ENCODE results near the gene CLEC16A. TPM values are rescaled to one million over a fixed set of nuclear protein-coding genes. Genes with fewer than 3 reads are reported as not detected.

Gene CLEC16A
- total RNA-seq, 2 donors from 2014 or later: 31.1 to 32.0 TPM

DNA sequence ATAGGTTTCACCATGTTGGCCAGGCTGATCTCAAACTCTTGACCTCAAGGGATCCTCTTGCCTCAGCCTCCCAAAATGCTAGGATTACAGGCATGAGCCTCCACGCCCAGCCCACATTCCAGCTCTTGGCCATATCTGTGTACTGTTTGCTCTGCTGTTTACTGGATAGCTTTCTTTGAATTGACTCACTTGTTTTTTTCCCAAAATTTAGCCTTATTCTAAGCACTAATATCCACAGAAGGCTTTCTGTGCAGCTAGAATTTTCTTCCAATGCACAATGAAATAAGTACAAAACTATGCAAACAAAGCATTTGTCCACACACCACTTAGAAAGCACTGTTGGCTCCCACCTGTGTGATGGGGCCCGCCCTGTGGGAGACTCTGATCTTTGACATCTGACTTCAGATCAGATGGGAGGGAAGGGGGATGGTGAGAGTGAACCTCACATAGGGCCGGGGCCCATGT lies 72.2 kb downstream of the CLEC16A start:
- no peak overlapping the region for H3K27ac Mint-ChIP-seq
- no peak overlapping the region for H3K4me3 Mint-ChIP-seq
- ATAC-seq (no peak), DNase-seq (no peak)
- H3K36me3 Mint-ChIP-seq (ENCODE audit: low read depth): peaks cover 6% of the 10 kb centered on the region
- H3K4me1 Mint-ChIP-seq: peaks cover 4% of the 10 kb centered on the region
- no peaks in the 10 kb centered on the region for H3K27me3 Mint-ChIP-seq
- H3K9me3 ChIP-seq (ENCODE audit: control insufficient read depth, low read length, poor library complexity, severe bottlenecking): no peaks in the 10 kb centered on the region

DNA sequence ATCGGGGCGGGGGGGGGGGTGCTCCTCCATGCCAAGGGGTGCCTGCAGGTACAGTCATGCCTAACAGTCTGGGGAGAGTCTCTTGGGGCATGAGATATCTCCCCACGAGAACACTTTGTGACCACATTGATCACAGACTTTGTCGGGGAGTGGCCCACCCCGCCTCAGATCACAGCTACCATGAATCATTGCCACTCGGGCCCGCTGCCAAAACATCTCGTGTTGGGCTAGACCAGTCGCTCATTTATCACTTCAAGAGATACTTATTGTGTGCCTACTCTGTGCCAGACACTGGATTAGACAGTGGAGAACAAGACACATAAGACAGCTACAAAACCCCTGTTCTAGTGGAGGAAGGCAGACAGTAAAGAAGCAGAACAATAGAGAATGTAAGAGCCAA lies 72.6 kb downstream of the CLEC16A start:
- no peak overlapping the region for H3K27ac Mint-ChIP-seq

DNA sequence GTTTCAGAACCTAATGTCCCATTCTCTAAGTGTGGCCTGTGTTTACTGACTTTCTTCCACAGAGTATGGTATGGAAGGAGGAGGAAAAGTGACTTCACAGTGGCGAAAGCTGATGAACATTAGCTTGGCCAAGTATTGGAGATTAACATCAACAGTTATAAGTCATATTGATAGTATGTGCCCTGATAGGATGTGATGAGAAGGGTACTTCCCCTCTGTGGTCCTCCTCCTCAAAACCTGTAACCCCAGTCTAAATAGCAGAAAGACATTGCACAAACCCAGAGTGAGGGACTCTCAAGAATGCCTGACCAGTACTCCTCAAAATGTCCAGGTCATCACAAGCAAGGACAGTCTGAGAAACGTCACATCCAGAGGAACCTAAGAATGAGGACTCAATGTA lies 73.1 kb downstream of the CLEC16A start:
- Mint-ChIP-seq H3K4me3 (no peak overlapping the region), H3K27me3 (no peaks in the 10 kb centered on the region), H3K36me3 (ENCODE audit: low read depth) (peaks cover 4% of the 10 kb centered on the region), H3K4me1 (peaks cover 4% of the 10 kb centered on the region), H3K27ac (no peak overlapping the region)
- no peak for DNase-seq
- no peak for ATAC-seq
- no peaks in the 10 kb centered on the region for H3K9me3 ChIP-seq (ENCODE audit: control insufficient read depth, low read length, poor library complexity, severe bottlenecking)

More for the DNA sequence above, 72.6 kb downstream of the CLEC16A start:
- no peaks in the 10 kb centered on the region for H3K9me3 ChIP-seq (ENCODE audit: control insufficient read depth, low read length, poor library complexity, severe bottlenecking)
- no peak for ATAC-seq
- Mint-ChIP-seq H3K4me3 (no peak overlapping the region), H3K4me1 (peaks cover 4% of the 10 kb centered on the region), H3K27me3 (no peaks in the 10 kb centered on the region), H3K36me3 (ENCODE audit: low read depth) (peaks cover 4% of the 10 kb centered on the region)
- DNase-seq: no peak

- Mint-ChIP-seq H3K4me3 (no peak overlapping the region), H3K36me3 (ENCODE audit: low read depth) (peaks cover 11% of the 10 kb centered on the region), H3K27ac (no peak overlapping the region), H3K27me3 (no peaks in the 10 kb centered on the region), H3K4me1 (peaks cover 4% of the 10 kb centered on the region)
- DNase-seq (no peak), ATAC-seq (no peak)
- no peaks in the 10 kb centered on the region for H3K9me3 ChIP-seq (ENCODE audit: control insufficient read depth, low read length, poor library complexity, severe bottlenecking)
These were observed 76.0 kb downstream of the CLEC16A start for GRCh38 chr16:11020388-11020787.

DNA sequence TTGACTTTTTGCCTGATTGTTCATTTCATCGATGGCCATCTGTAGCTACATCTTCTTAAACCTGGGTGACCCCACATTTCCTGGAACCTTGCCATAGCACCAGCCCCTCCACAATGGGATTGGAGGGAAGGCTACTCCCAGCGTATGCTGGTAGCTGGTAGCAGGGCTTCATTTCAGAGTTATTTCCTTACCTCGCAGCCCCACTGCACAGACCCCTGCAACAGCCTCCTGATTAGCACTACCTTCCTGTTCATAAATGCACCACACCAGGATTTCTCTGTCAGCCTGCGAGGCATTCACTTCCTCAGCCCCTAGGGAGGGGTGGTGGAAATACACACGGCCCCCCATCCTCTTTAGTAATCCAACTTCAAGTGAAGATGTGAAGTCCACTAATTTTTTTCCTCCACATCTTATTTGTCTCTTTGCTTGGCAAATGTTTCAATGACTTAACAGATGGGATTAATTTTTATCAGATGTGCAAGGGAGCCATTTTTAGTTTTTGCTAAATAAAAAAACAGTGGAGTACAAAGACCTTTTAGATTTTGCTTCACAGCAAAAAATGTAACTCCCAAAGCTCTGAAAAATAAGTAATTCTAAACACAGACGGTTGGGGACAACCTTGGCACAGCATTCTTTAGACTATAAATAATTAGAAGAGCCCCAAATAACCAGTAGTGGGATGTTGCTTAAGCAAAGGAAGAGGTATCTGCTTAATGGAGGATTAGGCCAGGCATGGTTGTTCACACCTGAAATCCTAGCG lies 76.6 kb downstream of the CLEC16A start:
- Mint-ChIP-seq H3K4me3 (no peak overlapping the region), H3K27me3 (no peaks in the 10 kb centered on the region), H3K27ac (no peak overlapping the region), H3K36me3 (ENCODE audit: low read depth) (peaks cover 13% of the 10 kb centered on the region), H3K4me1 (peaks cover 4% of the 10 kb centered on the region)
- DNase-seq: no peak
- no peaks in the 10 kb centered on the region for H3K9me3 ChIP-seq (ENCODE audit: control insufficient read depth, low read length, poor library complexity, severe bottlenecking)
- ATAC-seq: no peak

DNA sequence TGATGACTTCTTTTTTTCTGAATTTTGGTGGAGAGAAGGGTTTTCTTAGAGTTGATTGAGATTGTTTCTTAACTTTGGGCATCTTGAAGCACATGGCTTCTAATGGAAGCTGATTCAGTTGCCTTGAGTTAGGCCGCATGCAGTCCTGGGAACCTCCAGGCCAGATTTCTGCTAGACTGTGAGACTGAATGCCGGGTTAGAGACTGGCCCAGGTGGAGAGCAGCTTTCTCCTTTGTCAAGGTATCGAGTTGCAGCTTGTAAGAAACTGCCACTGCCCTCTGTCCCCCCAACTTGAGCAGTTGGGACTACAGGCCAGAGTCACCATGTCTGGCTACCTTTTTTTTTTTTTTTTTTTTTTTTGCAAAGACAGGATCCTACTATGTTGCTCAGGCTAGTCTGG lies 77.6 kb downstream of the CLEC16A start:
- Mint-ChIP-seq H3K4me3 (no peak overlapping the region), H3K4me1 (peaks cover 4% of the 10 kb centered on the region), H3K27ac (no peak overlapping the region), H3K36me3 (ENCODE audit: low read depth) (peaks cover 16% of the 10 kb centered on the region), H3K27me3 (no peaks in the 10 kb centered on the region)
- peaks cover 2% of the 10 kb centered on the region for H3K9me3 ChIP-seq (ENCODE audit: control insufficient read depth, low read length, poor library complexity, severe bottlenecking)
- DNase-seq (no peak), ATAC-seq (no peak)

DNA sequence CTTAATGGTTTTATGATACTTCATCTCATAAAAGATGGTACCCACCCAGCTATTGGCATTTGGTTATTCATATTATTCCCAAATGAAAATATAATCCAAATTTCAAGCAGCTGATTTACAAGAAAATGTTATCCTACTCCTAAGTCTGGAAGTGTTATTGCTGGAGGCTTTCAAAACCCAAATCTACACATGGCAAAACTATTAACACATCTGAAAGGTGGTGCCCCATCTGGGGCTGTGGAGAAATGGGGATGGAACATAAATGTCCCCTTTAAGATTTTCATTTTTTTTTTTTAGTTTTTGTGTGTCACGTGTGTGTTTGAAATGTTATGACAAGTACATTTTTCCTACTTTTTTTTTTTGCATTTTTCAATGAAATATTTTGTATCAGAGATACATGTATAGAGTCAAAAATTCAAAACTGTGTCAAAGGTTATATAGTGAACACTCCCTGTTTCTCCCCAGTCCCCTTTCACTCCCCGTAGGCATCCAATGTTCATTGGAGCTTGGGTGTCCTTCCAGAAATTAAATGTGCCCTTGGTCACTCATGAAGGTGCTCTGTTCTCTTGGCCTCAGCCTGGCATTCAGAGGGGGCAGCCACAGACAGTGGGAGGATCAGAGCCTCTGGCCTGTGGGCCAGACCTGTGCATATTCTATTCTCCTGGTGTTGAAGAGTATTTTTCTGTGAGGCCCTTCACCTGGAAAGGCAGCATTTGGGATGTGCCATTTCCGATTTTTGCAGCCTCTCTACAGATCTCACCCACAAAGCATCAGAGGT lies 79.1 kb downstream of the CLEC16A start:
- peaks cover 2% of the 10 kb centered on the region for H3K9me3 ChIP-seq (ENCODE audit: control insufficient read depth, low read length, poor library complexity, severe bottlenecking)
- no peak for DNase-seq
- Mint-ChIP-seq H3K36me3 (ENCODE audit: low read depth) (peaks cover 18% of the 10 kb centered on the region), H3K4me1 (peaks cover 2% of the 10 kb centered on the region), H3K4me3 (no peak overlapping the region), H3K27ac (no peak overlapping the region), H3K27me3 (no peaks in the 10 kb centered on the region)
- ATAC-seq: no peak

DNA sequence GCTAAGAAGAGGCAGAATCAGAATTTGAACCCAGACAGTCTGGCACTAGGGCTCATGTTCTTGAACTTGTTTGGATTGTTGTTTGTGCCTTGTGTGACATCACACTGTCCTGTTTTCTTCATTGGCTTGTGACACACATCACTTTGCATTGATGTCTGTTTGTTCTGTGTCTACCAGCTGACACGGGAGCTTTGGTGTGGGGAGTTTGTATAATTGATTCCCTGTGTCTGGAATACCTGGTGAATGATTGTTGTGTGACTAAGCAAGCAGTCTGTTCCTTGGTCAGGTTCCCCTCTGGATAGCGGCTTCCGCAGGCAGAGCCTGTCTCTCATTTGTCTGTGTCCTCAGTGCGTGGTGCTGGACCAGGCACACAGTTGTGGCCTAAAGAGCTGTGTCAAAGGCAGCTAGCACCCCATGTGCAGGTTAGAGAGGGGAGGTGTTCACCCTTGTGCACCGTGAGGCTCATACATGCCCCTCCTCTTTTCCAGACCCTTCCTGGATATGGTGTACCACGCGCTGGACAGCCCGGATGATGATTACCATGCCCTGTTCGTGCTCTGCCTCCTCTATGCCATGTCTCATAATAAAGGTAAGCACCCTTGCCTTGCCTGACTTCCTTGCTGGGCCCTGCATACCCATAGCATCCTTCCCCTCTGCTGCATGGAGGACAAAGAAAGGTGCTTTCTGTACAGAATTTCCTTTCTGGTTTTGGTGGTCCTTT lies 80.1 kb downstream of the CLEC16A start:
- Mint-ChIP-seq H3K27ac (no peak overlapping the region), H3K36me3 (ENCODE audit: low read depth) (peaks cover 24% of the 10 kb centered on the region)

GRCh38 chr16:11025120-11025531 lies 80.8 kb downstream of the CLEC16A start:
- Mint-ChIP-seq H3K27me3 (no peaks in the 10 kb centered on the region), H3K36me3 (ENCODE audit: low read depth) (peaks cover 25% of the 10 kb centered on the region), H3K27ac (no peak overlapping the region), H3K4me3 (no peak overlapping the region), H3K4me1 (no peaks in the 10 kb centered on the region)
- DNase-seq: no peak
- H3K9me3 ChIP-seq (ENCODE audit: control insufficient read depth, low read length, poor library complexity, severe bottlenecking): peaks cover 2% of the 10 kb centered on the region
- ATAC-seq: no peak

More for the DNA sequence above, 80.1 kb downstream of the CLEC16A start:
- peaks cover 2% of the 10 kb centered on the region for H3K9me3 ChIP-seq (ENCODE audit: control insufficient read depth, low read length, poor library complexity, severe bottlenecking)
- ATAC-seq (no peak), DNase-seq (no peak)
- Mint-ChIP-seq H3K4me1 (no peaks in the 10 kb centered on the region), H3K4me3 (no peak overlapping the region), H3K27me3 (no peaks in the 10 kb centered on the region)

DNA sequence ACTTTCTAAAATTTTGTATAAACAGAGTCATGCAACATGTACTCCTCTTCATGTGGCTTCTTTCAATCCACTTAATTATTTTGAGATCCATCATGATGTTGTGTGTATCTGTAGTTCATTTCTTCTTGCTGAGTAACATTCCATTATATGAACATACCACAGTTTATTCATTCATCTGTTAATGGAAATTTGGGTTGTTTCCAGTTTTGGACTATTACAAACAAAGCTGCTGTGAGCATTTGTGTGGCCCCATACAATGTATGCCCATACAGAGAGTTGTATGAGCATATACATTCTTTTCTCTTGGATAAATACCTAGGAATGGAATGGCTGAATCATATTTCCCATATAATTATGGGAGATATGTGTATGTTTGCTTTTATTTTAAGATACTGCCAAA lies 85.6 kb downstream of the CLEC16A start:
- DNase-seq: no peak
- H3K9me3 ChIP-seq (ENCODE audit: control insufficient read depth, low read length, poor library complexity, severe bottlenecking): peaks cover 2% of the 10 kb centered on the region
- Mint-ChIP-seq H3K4me1 (peaks cover 15% of the 10 kb centered on the region), H3K36me3 (ENCODE audit: low read depth) (peaks cover 28% of the 10 kb centered on the region), H3K4me3 (no peak overlapping the region), H3K27me3 (no peaks in the 10 kb centered on the region), H3K27ac (no peak overlapping the region)
- no peak for ATAC-seq

DNA sequence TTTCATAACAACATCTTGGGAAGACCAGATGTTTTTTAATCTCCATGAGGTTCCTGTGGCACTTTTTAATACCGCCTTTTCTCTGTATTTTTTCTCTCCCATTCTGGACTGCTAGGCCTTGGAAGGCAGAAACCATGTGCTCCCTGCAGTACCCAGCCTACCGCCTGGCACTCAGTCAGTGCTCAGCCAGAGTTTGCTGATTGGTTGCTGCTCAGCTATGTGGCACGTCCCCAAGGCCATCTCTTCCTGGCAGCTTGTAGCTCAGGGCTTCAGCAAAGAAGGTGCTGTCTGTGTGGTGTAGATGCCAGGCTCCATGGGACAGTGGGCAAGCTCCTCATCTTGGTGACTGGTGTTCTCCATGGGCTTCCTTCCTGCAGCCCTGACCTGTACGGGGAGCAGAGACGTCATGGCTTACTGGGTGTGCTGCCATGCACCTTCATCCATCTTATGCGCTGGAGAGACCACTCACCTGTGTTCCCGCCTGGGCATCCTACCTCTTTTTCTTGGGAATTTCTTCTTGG lies 86.7 kb downstream of the CLEC16A start:
- Mint-ChIP-seq H3K27ac (peak overlapping the region; percentile 77), H3K27me3 (no peaks in the 10 kb centered on the region)

DNA sequence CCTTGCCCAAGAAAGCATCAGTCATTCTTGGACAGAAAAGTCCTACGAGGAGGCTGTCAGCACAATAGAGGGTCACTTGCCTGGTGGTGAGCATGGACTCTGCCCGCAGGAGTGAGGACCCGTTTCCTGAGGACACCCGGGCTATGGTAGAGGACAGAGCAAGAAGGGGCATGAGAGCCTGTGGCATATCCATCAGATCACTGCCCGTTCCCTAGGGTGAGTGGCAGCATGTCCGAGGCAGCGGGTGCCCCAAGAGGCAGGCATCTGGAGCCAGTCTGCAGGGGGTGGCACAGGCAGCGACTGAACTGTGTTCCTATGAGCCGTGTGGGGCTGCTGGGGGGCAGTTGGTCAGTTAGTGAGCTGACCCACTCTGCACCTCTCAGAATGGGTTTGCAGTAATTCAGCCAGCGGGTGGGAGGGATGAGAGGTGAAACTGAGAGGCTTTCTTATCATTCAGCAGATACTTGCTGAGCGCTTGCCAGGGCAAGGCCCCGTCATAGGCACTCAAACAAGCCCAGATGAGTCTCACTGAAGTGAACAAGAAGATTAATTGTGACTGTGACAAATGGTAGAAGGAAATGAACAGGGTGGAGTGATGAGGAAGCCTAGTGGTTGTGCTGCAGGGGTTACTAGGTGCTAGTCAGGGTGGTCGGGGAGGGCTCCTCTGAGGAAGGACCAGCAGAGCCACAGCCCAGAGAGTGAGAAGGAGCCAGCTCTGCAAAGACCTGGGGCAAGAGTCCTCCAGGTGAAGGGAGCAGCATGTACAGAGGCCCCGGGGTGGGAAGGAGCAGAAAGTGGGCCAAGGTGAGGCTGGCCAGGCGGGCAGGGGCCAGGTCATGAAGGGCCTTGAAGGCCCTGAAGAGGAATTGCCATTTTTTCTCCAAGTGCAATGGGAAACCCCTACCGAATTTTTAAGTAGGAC lies 87.9 kb downstream of the CLEC16A start:
- H3K27ac Mint-ChIP-seq: peak overlapping the region; percentile 77
- ATAC-seq (no peak), DNase-seq (no peak)
- H3K36me3 Mint-ChIP-seq (ENCODE audit: low read depth): peaks cover 25% of the 10 kb centered on the region
- H3K27me3 Mint-ChIP-seq: no peaks in the 10 kb centered on the region
- H3K4me3 Mint-ChIP-seq: no peak overlapping the region
- no peaks in the 10 kb centered on the region for H3K9me3 ChIP-seq (ENCODE audit: control insufficient read depth, low read length, poor library complexity, severe bottlenecking)
- peaks cover 18% of the 10 kb centered on the region for H3K4me1 Mint-ChIP-seq

More for the DNA sequence above, 86.7 kb downstream of the CLEC16A start:
- Mint-ChIP-seq H3K4me3 (no peak overlapping the region), H3K4me1 (peaks cover 18% of the 10 kb centered on the region), H3K36me3 (ENCODE audit: low read depth) (peaks cover 27% of the 10 kb centered on the region)
- no peak for DNase-seq
- no peak for ATAC-seq
- H3K9me3 ChIP-seq (ENCODE audit: control insufficient read depth, low read length, poor library complexity, severe bottlenecking): peaks cover 2% of the 10 kb centered on the region

Data from T-helper 17 cell (primary cell).